Small intestine (tissue), 7 donors: ENCODE results near the gene TXNRD2. TPM values are rescaled to one million over a fixed set of nuclear protein-coding genes. Genes with fewer than 3 reads are reported as not detected.

ENCODE experiments used
- DNase-seq, 2 donors: peaks; one replicate each; pipeline versions ENCODE4 v3.0.0 to v3.0.0-alpha.2; 2013
- FAIRE-seq: peaks from 2 replicates; lab custom pipeline; 2012; peaks lifted over from hg19 to GRCh38; lab: Jason Lieb, UNC
- H3K27ac ChIP-seq, 3 donors: one replicate each; pipeline ENCODE4 v1.5.1; 2013; ENCODE audit warnings: low read length in 2 of 3, mild to moderate bottlenecking in 2 of 3, control low read depth in 1 of 3, inconsistent platforms in 1 of 3, low read depth in 1 of 3, moderate library complexity in 1 of 3
- H3K27me3 ChIP-seq, 3 donors: one replicate each; pipeline ENCODE4 v1.6.1; 2013; ENCODE audit warnings: low read length in 3 of 3, inconsistent platforms in 1 of 3; ENCODE audit not compliant: control insufficient read depth in 3 of 3, insufficient read depth in 3 of 3
- H3K36me3 ChIP-seq, 3 donors: one replicate each; pipeline ENCODE4 v1.6.1; 2013; ENCODE audit warnings: low read length in 3 of 3, inconsistent platforms in 1 of 3, low read depth in 1 of 3, mild to moderate bottlenecking in 1 of 3, moderate library complexity in 1 of 3; ENCODE audit not compliant: control insufficient read depth in 3 of 3, insufficient read depth in 2 of 3
- H3K4me1 ChIP-seq, 3 donors: one replicate each; pipeline ENCODE4 v1.6.1; 2013; ENCODE audit warnings: low read length in 2 of 3, inconsistent platforms in 1 of 3, low read depth in 1 of 3, mild to moderate bottlenecking in 1 of 3, moderate library complexity in 1 of 3; ENCODE audit not compliant: control insufficient read depth in 3 of 3, insufficient read depth in 2 of 3
- H3K4me3 ChIP-seq, 3 donors: one replicate each; pipeline ENCODE4 v1.5.1; 2013; ENCODE audit warnings: low read length in 3 of 3, control low read depth in 1 of 3, inconsistent platforms in 1 of 3, low read depth in 1 of 3, mild to moderate bottlenecking in 1 of 3, moderate library complexity in 1 of 3
- H3K9me3 ChIP-seq, 2 donors: one replicate each; pipeline ENCODE4 v1.6.1; 2013; ENCODE audit warnings: low read depth in 1 of 2, low read length in 1 of 2; ENCODE audit not compliant: control insufficient read depth in 2 of 2, insufficient read depth in 1 of 2
- WGBS, 3 donors: extraction: QIAGEN DNeasy Blood & Tissue Kit; methylation state at CpG; one replicate each; pipeline ENCODE4 v1.1.7; 2013; 5-methylcytosine and 5-hydroxymethylcytosine counted together
- polyA plus RNA-seq, 4 donors: library from polyadenylated mRNA; stranded (reverse) in 3 of 4; unstranded in 1 of 4; fragments of 200-250 nt in 3 of 4; fragments of 120-200 nt in 1 of 4; gene quantifications; one replicate each; pipeline versions ENCODE4 v1.2.1 to v1.2.3, GENCODE V29; 2013
- donor health status: healthy with polysubstance abuse.
- donor health status: control.
- donor health status: control.
- donor health status: Bipolar disorder and iron deficiency.
- donor health status: healthy.

Gene TXNRD2
- polyA plus RNA-seq, 4 donors, result 16.8 to 43.8 (median 29.5) TPM

GRCh38 chr22:19867617-19868016, 74.0 kb downstream of the TXNRD2 start:
- no peaks in the 10 kb centered on the region for H3K9me3 ChIP-seq
- no peaks in the 10 kb centered on the region for H3K27me3 ChIP-seq
- H3K4me3 ChIP-seq, result no peak overlapping the region
- no peaks in the 10 kb centered on the region for H3K4me1 ChIP-seq
- H3K27ac ChIP-seq, result no peak overlapping the region
- 78 to 91% (median 84%) methylated on average over 6 to 7 of the region's 7 CpGs for WGBS, 3 donors
- FAIRE-seq, result no peak
- H3K36me3 ChIP-seq, result no peaks in the 10 kb centered on the region
- DNase-seq, result no peak

GRCh38 chr22:19866665-19867009, 75.0 kb downstream of the TXNRD2 start:
- no peaks in the 10 kb centered on the region for H3K27me3 ChIP-seq
- WGBS, 3 donors, result 80 to 84% (median 83%) methylated on average over 3 of the region's 3 CpGs
- H3K4me3 ChIP-seq, result no peak overlapping the region
- DNase-seq (no peak), FAIRE-seq (no peak)
- H3K4me1 ChIP-seq, result no peaks in the 10 kb centered on the region
- H3K9me3 ChIP-seq, result no peaks in the 10 kb centered on the region
- H3K36me3 ChIP-seq, result no peaks in the 10 kb centered on the region
- no peak overlapping the region for H3K27ac ChIP-seq

GRCh38 chr22:19865141-19865829, 76.3 kb downstream of the TXNRD2 start:
- WGBS, 3 donors, result 78 to 81% (median 78%) methylated on average over 12 of the region's 12 CpGs
- Histone ChIP-seq H3K4me3 (no peak overlapping the region), H3K4me1 (no peaks in the 10 kb centered on the region), H3K27ac (no peak overlapping the region), H3K9me3 (no peaks in the 10 kb centered on the region), H3K36me3 (peaks cover 0 to 4% (median 0%) of the 10 kb centered on the region in 3 donors), H3K27me3 (no peaks in the 10 kb centered on the region)
- DNase-seq (no peak), FAIRE-seq (no peak)

GRCh38 chr22:19864538-19865106, 77.0 kb downstream of the TXNRD2 start:
- FAIRE-seq, result no peak
- WGBS, 3 donors, result 93 to 94% (median 94%) methylated on average over 5 of the region's 5 CpGs

GRCh38 chr22:19863571-19863970, 78.0 kb downstream of the TXNRD2 start:
- no peak overlapping the region for H3K4me3 ChIP-seq
- no peaks in the 10 kb centered on the region for H3K4me1 ChIP-seq
- H3K27me3 ChIP-seq, result no peaks in the 10 kb centered on the region
- no peak overlapping the region for H3K27ac ChIP-seq
- DNase-seq (no peak), FAIRE-seq (no peak)
- H3K9me3 ChIP-seq, result no peaks in the 10 kb centered on the region
- 92 to 96% (median 93%) methylated on average over 5 of the region's 5 CpGs for WGBS, 3 donors
- peaks cover 0 to 7% (median 0%) of the 10 kb centered on the region in 3 donors for H3K36me3 ChIP-seq

More at GRCh38 chr22:19864538-19865106, 77.0 kb downstream of the TXNRD2 start:
- Histone ChIP-seq H3K27me3 (no peaks in the 10 kb centered on the region), H3K36me3 (peaks cover 0 to 7% (median 0%) of the 10 kb centered on the region in 3 donors), H3K9me3 (no peaks in the 10 kb centered on the region), H3K4me3 (no peak overlapping the region), H3K27ac (no peak overlapping the region), H3K4me1 (no peaks in the 10 kb centered on the region)
- DNase-seq, result no peak

GRCh38 chr22:19862619-19863246, 78.9 kb downstream of the TXNRD2 start:
- no peaks in the 10 kb centered on the region for H3K4me1 ChIP-seq
- FAIRE-seq (no peak), DNase-seq (no peak)
- no peak overlapping the region for H3K27ac ChIP-seq
- peaks cover 0 to 7% (median 0%) of the 10 kb centered on the region in 3 donors for H3K36me3 ChIP-seq
- H3K9me3 ChIP-seq, result no peaks in the 10 kb centered on the region
- H3K4me3 ChIP-seq, result no peak overlapping the region
- 92 to 96% (median 93%) methylated on average over 13 of the region's 13 CpGs for WGBS, 3 donors
- no peaks in the 10 kb centered on the region for H3K27me3 ChIP-seq

- DNase-seq (no peak), FAIRE-seq (no peak)
- Histone ChIP-seq H3K9me3 (no peaks in the 10 kb centered on the region), H3K36me3 (peaks cover 0 to 7% (median 0%) of the 10 kb centered on the region in 3 donors), H3K4me1 (peaks cover 0 to 12% (median 3%) of the 10 kb centered on the region in 3 donors), H3K4me3 (no peak overlapping the region), H3K27me3 (no peaks in the 10 kb centered on the region), H3K27ac (no peak overlapping the region)
- 94 to 95% (median 95%) methylated on average over 8 of the region's 8 CpGs for WGBS, 3 donors
Measured at GRCh38 chr22:19859861-19860510, 81.6 kb downstream of the TXNRD2 start.

GRCh38 chr22:19857382-19857781, 84.2 kb downstream of the TXNRD2 start:
- WGBS, 3 donors, result 95 to 100% (median 98%) methylated on average over 3 of the region's 3 CpGs

More at GRCh38 chr22:19857382-19857781, 84.2 kb downstream of the TXNRD2 start:
- Histone ChIP-seq H3K27me3 (no peaks in the 10 kb centered on the region), H3K4me1 (peaks cover 0 to 25% (median 10%) of the 10 kb centered on the region in 3 donors), H3K9me3 (no peaks in the 10 kb centered on the region), H3K4me3 (no peak overlapping the region), H3K36me3 (peaks cover 0 to 12% (median 0%) of the 10 kb centered on the region in 3 donors), H3K27ac (no peak overlapping the region)
- no peak for DNase-seq
- FAIRE-seq, result no peak
